ENCODE results near the gene GGT5.
"Not testable (repeated sequence)": the region's sequence is repeated elsewhere in the genome, so short reads cannot be mapped to it uniquely, and the experiment has no call there.

GGT5 gene

DNA sequence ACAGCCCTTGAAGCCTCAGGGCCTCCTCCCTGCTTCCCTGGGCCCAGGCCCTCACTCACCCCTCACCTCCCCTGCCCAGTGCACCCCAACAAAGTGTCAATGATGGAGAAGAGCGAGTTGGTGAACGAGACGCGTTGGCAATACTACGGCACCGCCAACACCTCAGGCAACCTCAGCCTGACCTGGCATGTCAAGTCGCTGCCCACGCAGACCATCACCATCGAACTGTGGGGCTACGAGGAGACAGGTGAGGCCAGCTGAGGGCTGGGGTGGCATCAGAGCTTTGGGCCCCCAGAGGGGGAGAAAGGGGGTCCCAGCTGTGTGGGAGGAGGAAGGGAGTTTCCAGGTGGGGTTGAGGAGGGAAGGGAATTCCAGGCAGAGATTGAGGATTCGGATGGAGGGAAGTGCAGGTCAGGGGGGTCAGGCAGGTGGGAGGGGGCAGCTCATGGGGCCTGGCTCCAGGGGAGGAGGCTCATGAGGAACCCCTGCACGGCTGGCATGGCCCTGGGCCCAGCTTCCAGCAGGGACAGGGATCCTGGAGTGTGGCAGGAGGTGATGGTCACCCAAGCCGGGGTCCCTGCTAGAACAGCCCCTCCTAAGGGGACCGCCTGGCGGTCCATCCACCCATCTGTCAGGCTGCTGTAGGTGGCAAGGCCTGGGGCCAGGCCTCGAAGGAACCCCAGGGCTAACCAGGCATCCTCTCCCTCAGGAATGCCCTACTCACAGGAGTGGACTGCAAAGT lies 60.7 kb downstream of the GGT5 start:
- Histone ChIP-seq H3K4me3 (no peak overlapping the region), H3K9me3 (replicated peaks in 1 of 11) (no peaks in the 10 kb centered on the region), H4K20me1 (peaks cover 0 to 18% (median 0%) of the 10 kb centered on the region in 11 experiments; a peak in 5 of 22 replicates), H3K9ac (peak overlapping the region in 1 of 11 experiments; percentile 26; a peak in 3 of 22 replicates), H3K27me3 (no peaks in the 10 kb centered on the region), H3K27ac (no peak overlapping the region), H3K4me1 (peaks cover 12 to 25% (median 22%) of the 10 kb centered on the region in 10 experiments), H3K36me3 (peaks cover 0 to 10% (median 6%) of the 10 kb centered on the region in 11 experiments; a peak in 3 of 22 replicates), H3K4me2 (peak overlapping the region; percentile 39 to 70 (median 60); a peak in 21 of 22 replicates)
- no peak for TF ChIP-seq Cebpa-rat (IDR thresholded peaks at IDR 0.05)

DNA sequence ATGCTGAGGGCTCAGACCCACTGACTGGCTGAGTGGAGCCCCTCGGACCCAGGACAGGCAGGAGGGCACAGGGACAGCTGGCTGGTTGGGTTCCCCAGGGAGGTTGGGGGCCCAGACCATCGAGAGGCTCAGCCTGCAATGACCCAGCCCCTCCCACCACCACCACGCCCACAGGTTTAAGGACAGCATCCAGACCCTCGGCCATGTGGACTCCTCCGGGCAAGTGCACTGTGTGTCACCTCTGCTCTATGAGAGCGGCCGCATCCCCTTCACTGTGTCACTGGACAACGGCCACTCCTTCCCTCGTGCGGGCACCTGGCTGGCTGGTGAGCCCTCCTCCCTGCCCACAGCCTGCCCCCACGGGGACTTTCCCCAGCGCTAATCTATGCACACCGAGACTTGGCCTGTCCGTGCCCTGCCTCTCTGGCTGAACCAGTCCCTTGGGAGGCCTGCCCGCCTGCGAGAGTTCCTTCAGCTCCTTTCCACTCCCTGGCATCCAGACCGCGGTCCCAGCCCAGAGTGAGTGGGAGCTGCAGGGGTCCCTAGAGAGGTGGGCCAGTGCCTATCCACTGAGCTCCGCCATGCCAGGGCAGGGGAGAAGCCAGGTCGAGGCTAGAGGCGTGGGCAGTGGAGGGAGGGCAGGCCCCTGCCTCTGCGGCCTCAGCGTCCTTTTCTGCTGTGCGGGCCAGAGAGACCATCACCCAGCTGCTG lies 61.4 kb downstream of the GGT5 start:
- H3K9ac ChIP-seq = peak overlapping the region in 5 of 11 experiments; percentile 11 to 31 (median 26); a peak in 7 of 22 replicates
- H3K4me3 ChIP-seq = no peak overlapping the region
- H4K20me1 ChIP-seq = peaks cover 0 to 23% (median 0%) of the 10 kb centered on the region in 11 experiments; a peak in 5 of 22 replicates
- peaks cover 0 to 17% (median 7%) of the 10 kb centered on the region in 11 experiments; a peak in 10 of 22 replicates for H3K36me3 ChIP-seq
- H3K4me2 ChIP-seq = peak overlapping the region; percentile 39 to 70 (median 60)
- H3K27me3 ChIP-seq = no peaks in the 10 kb centered on the region
- H3K4me1 ChIP-seq = peaks cover 12 to 25% (median 21%) of the 10 kb centered on the region in 10 experiments
- no peaks in the 10 kb centered on the region for H3K9me3 ChIP-seq (replicated peaks in 1 of 11)
- H3K27ac ChIP-seq = no peak overlapping the region
- no peak for TF ChIP-seq Cebpa-rat (IDR thresholded peaks at IDR 0.05)

DNA sequence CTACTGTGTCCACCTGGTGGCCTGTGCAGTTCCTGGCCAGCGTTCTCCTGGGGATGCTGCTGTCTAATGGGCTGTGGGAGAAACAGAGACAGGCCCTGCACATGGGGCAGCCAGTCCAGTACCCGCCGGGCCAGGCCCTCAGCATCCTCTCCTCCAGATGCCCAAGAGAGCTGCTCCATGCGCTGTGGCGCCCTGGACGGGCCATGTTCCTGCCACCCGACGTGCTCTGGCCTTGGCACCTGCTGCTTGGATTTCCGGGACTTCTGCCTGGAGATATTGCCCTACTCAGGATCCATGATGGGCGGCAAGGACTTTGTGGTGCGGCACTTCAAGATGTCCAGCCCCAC lies 62.0 kb downstream of the GGT5 start:
- Histone ChIP-seq H4K20me1 (peaks cover 0 to 29% (median 0%) of the 10 kb centered on the region in 11 experiments; a peak in 6 of 22 replicates), H3K9ac (peak overlapping the region in 1 of 11 experiments; percentile 11; a peak in 2 of 22 replicates), H3K4me2 (peak overlapping the region in 9 of 11 experiments; percentile 2 to 70 (median 63); a peak in 17 of 22 replicates), H3K4me1 (peaks cover 12 to 29% (median 21%) of the 10 kb centered on the region in 10 experiments), H3K36me3 (peaks cover 4 to 23% (median 12%) of the 10 kb centered on the region in 11 experiments; a peak in 17 of 22 replicates)
- not testable (repeated sequence) for H3K4me3 ChIP-seq; H3K27ac ChIP-seq; H3K27me3 ChIP-seq; H3K9me3 ChIP-seq (replicated peaks in 1 of 11)

GRCh38 chr22:24181996-24182899 lies 62.6 kb downstream of the GGT5 start:
- no peaks in the 10 kb centered on the region for H3K27me3 ChIP-seq
- H3K27ac ChIP-seq = no peak overlapping the region
- H3K4me2 ChIP-seq = peak overlapping the region in 8 of 11 experiments; percentile 2 to 70 (median 64); a peak in 14 of 22 replicates
- H3K4me3 ChIP-seq = no peak overlapping the region
- H3K4me1 ChIP-seq = peaks cover 12 to 29% (median 21%) of the 10 kb centered on the region in 10 experiments
- H4K20me1 ChIP-seq = peaks cover 0 to 32% (median 2%) of the 10 kb centered on the region in 11 experiments; a peak in 7 of 22 replicates
- H3K9ac ChIP-seq = 0 out of 22 replicates have a peak overlapping the region, but pooled peaks of 2 of the 11 experiments have one; percentile 4 to 42
- no peak for TF ChIP-seq Cebpa-rat (IDR thresholded peaks at IDR 0.05)
- no peaks in the 10 kb centered on the region for H3K9me3 ChIP-seq (replicated peaks in 1 of 11)
- H3K36me3 ChIP-seq = peaks cover 4 to 27% (median 15%) of the 10 kb centered on the region in 11 experiments; a peak in 20 of 22 replicates

GRCh38 chr22:24181088-24181995 lies 63.5 kb downstream of the GGT5 start, which contains the start of gene SUSD2:
TSS of gene SUSD2 (plus strand) at chr22:24181487. CDS start at chr22:24181520, 33 bp downstream.
- Histone ChIP-seq H4K20me1 (peaks cover 0 to 41% (median 4%) of the 10 kb centered on the region in 11 experiments; a peak in 11 of 22 replicates), H3K4me3 (no peak within 1 kb of the TSS), H3K4me1 (peaks cover 12 to 29% (median 21%) of the 10 kb centered on the region in 10 experiments), H3K4me2 (peak within 1 kb of the TSS in 7 of 11 experiments; percentile 2 to 70 (median 65); a peak in 9 of 22 replicates), H3K27ac (no peak within 1 kb of the TSS), H3K36me3 (peaks cover 6 to 36% (median 25%) of the 10 kb centered on the region in 11 experiments; a peak in 21 of 22 replicates), H3K9me3 (replicated peaks in 1 of 11) (no peaks in the 10 kb centered on the region), H3K27me3 (no peaks in the 10 kb centered on the region), H3K9ac (0 out of 22 replicates have a peak within 1 kb of the TSS, but pooled peaks of 1 of the 11 experiments have one; percentile 4)
- TF ChIP-seq Cebpa-rat (IDR thresholded peaks at IDR 0.05) = no peak

GRCh38 chr22:24180316-24181087 lies 64.4 kb downstream of the GGT5 start:
- H3K36me3 ChIP-seq = peaks cover 14 to 45% (median 33%) of the 10 kb centered on the region in 11 experiments; a peak in 21 of 22 replicates
- no peak overlapping the region for H3K4me3 ChIP-seq
- H3K27me3 ChIP-seq = no peaks in the 10 kb centered on the region
- H3K27ac ChIP-seq = no peak overlapping the region
- no peak overlapping the region for H3K4me2 ChIP-seq
- TF ChIP-seq Cebpa-rat (IDR thresholded peaks at IDR 0.05) = no peak
- H3K9me3 ChIP-seq (replicated peaks in 1 of 11) = no peaks in the 10 kb centered on the region
- H4K20me1 ChIP-seq = peaks cover 0 to 49% (median 10%) of the 10 kb centered on the region in 11 experiments; a peak in 15 of 22 replicates
- H3K9ac ChIP-seq = no peak overlapping the region
- H3K4me1 ChIP-seq = peaks cover 12 to 29% (median 21%) of the 10 kb centered on the region in 10 experiments

Measured in BLaER1 treated with 17β-estradiol and CSF1 and Interleukin-3, amounts not matched to agents 10 nM and 100 nM (cell line).